AG04450 (cell line): ENCODE results near the gene CRTC3. TPM values are rescaled to one million over a fixed set of nuclear protein-coding genes. Genes with fewer than 3 reads are reported as not detected.

Experiments
- CTCF ChIA-PET: fragments of 300-600, 350-600 bp; formaldehyde crosslinking; extraction: SDS; loops from one replicate; lab custom pipeline; 2022; ENCODE audit warnings: antibody characterized with exemption, inconsistent platforms; lab: Charles Lee
- POLR2A ChIA-PET: fragments of 350-600 bp; formaldehyde crosslinking; extraction: SDS; loops from one replicate; lab custom pipeline; 2021; ENCODE audit warnings: antibody characterized with exemption, inconsistent platforms; lab: Yijun Ruan, JAX
- DNase-seq: peaks from one replicate; pipeline ENCODE4 v3.0.0-alpha.2; 2011; ENCODE audit warnings: low read depth, low spot score
- H3K27ac ChIP-seq: one replicate; pipeline ENCODE4 v1.5.1; 2012; ENCODE audit warnings: low read depth, low read length, control low read depth
- H3K27me3 ChIP-seq: one replicate; pipeline ENCODE4 v1.6.0; 2012; ENCODE audit warnings: low read length; ENCODE audit not compliant: control insufficient read depth, insufficient read depth
- H3K4me3 ChIP-seq: 2 replicates; pipeline ENCODE4 v1.5.1; 2011; ENCODE audit warnings: mild to moderate bottlenecking, low read depth, low read length, control low read depth
- H3K9me3 ChIP-seq: 2 replicates; pipeline ENCODE4 v1.5.1; 2012; ENCODE audit warnings: low read length; ENCODE audit not compliant: control insufficient read depth, insufficient read depth
- polyA minus RNA-seq: library from RNA; depleted of rRNA, polyadenylated mRNA; stranded (reverse); fragments of >200 nt; gene quantifications from 2 replicates; pipeline ENCODE4 v1.2.3, GENCODE V29; 2011; rRNA and poly(A)+ RNA removed
- polyA plus RNA-seq: library from polyadenylated mRNA; depleted of rRNA; stranded (reverse); fragments of >200 nt; gene quantifications from 2 replicates; pipeline ENCODE4 v1.2.3, GENCODE V29; 2011; rRNA removed
- TF ChIP-seq, protein P1 (sequence below): IDR thresholded peaks from 2 replicates; pipeline ENCODE4 v1.5.1; 2011; ENCODE audit warnings: low read depth, low read length, control low read depth, inconsistent platforms

The CRTC3 gene, protein sequence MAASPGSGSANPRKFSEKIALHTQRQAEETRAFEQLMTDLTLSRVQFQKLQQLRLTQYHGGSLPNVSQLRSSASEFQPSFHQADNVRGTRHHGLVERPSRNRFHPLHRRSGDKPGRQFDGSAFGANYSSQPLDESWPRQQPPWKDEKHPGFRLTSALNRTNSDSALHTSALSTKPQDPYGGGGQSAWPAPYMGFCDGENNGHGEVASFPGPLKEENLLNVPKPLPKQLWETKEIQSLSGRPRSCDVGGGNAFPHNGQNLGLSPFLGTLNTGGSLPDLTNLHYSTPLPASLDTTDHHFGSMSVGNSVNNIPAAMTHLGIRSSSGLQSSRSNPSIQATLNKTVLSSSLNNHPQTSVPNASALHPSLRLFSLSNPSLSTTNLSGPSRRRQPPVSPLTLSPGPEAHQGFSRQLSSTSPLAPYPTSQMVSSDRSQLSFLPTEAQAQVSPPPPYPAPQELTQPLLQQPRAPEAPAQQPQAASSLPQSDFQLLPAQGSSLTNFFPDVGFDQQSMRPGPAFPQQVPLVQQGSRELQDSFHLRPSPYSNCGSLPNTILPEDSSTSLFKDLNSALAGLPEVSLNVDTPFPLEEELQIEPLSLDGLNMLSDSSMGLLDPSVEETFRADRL
- 21.9 and 23.1 TPM in 2 replicates for polyA plus RNA-seq
- 29.7 and 31.5 TPM in 2 replicates for polyA minus RNA-seq

DNA sequence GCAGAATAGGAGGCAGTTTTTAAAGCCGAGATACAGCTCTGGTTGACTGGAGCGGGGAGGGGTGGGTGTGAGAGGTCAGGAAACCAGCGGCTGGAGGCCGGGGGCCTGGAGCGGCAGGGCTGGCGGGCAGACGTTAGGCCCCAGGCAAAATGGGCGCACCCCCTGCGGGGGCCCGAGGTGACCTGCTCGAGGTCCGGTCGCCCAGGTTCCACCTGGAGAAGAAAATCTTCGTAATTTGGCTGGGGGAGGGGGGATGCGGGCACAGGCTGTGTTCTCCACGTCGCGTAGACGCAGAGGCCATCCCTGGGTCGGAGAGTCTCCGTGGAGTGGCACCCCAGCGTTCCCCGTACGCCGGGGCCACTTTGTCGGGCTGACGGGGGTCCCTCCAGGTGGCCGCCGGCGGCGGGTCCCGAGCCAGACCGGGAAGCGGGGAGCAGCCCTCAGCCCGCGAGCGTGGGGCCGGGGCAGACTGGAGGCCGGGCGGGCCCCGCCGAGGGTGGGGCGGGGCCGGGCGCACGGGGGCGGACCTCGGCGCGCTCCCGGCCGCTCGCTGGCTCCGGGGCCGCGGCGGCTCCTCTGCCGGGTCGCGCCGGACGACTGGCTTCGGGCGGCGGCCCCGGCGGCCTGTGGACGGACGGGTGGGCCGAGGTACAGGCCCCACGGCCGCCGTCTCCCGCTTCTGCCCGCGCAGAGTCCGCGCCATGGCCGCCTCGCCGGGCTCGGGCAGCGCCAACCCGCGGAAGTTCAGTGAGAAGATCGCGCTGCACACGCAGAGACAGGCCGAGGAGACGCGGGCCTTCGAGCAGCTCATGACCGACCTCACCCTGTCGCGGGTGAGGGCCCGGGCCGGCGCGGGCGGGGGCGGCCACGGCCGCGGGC lies at the start of gene CRTC3:
Gene CRTC3 (plus strand): TSS at position 553 of the 879 bp plus-strand sequence. CDS start 149 bp downstream, at position 702.
- POLR2A ChIA-PET = interaction anchor here (1.0 to 1.7 kb wide), 3 partner anchors 9 to 62 kb away, joined by 4 to 5 read pairs (median 4); no protein-coding TSS in a partner anchor
- no peak for DNase-seq
- CTCF ChIA-PET = interaction anchor here (2.0 kb wide), 1 partner anchor 210 kb away, joined by 8 read pairs; no protein-coding TSS in a partner anchor

DNA sequence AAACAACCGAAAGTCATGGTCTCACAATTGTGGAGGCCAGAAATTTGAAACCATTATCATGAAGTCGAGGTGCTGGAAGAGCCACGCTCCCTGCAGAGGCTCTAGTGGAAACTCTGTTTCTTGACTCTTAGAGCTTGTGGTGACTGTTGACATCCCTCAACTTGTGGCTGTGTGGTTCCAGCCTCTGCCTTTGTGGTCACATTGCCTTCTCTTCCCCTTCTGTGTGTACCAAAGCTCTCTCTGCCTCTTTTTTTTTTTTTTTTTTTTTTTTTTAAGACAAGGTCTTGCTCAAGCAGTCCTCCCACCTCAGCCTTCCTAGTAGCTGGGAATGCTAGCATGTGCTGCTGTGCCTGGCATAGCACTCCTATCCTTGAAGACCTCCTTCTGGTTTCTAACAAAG lies 48.7 kb upstream of the CRTC3 start:
- Histone ChIP-seq H3K27me3 (no peaks in the 10 kb centered on the region), H3K27ac (no peak overlapping the region), H3K4me3 (no peak overlapping the region), H3K9me3 (no peaks in the 10 kb centered on the region)
- ChIA-PET CTCF (interaction anchor here (0.6 to 6.6 kb wide), 18 partner anchors 10 to 341 kb away, joined by 3 to 237 read pairs (median 12); no protein-coding TSS in a partner anchor), POLR2A (interaction anchor here (0.6 kb wide), 1 partner anchor 73 kb away, joined by 3 read pairs; no protein-coding TSS in a partner anchor)
- DNase-seq = no peak
- TF ChIP-seq, protein P1, sequence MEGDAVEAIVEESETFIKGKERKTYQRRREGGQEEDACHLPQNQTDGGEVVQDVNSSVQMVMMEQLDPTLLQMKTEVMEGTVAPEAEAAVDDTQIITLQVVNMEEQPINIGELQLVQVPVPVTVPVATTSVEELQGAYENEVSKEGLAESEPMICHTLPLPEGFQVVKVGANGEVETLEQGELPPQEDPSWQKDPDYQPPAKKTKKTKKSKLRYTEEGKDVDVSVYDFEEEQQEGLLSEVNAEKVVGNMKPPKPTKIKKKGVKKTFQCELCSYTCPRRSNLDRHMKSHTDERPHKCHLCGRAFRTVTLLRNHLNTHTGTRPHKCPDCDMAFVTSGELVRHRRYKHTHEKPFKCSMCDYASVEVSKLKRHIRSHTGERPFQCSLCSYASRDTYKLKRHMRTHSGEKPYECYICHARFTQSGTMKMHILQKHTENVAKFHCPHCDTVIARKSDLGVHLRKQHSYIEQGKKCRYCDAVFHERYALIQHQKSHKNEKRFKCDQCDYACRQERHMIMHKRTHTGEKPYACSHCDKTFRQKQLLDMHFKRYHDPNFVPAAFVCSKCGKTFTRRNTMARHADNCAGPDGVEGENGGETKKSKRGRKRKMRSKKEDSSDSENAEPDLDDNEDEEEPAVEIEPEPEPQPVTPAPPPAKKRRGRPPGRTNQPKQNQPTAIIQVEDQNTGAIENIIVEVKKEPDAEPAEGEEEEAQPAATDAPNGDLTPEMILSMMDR = no peak

More for the DNA sequence above, at the start of gene CRTC3:
- Histone ChIP-seq H3K27me3 (no peaks in the 10 kb centered on the region), H3K4me3 (peak within 1 kb of the TSS; percentile 77), H3K9me3 (no peaks in the 10 kb centered on the region; the same call in 1 of the 2 replicates), H3K27ac (peak within 1 kb of the TSS; percentile 31)
- TF ChIP-seq, protein P1 = no peak

DNA sequence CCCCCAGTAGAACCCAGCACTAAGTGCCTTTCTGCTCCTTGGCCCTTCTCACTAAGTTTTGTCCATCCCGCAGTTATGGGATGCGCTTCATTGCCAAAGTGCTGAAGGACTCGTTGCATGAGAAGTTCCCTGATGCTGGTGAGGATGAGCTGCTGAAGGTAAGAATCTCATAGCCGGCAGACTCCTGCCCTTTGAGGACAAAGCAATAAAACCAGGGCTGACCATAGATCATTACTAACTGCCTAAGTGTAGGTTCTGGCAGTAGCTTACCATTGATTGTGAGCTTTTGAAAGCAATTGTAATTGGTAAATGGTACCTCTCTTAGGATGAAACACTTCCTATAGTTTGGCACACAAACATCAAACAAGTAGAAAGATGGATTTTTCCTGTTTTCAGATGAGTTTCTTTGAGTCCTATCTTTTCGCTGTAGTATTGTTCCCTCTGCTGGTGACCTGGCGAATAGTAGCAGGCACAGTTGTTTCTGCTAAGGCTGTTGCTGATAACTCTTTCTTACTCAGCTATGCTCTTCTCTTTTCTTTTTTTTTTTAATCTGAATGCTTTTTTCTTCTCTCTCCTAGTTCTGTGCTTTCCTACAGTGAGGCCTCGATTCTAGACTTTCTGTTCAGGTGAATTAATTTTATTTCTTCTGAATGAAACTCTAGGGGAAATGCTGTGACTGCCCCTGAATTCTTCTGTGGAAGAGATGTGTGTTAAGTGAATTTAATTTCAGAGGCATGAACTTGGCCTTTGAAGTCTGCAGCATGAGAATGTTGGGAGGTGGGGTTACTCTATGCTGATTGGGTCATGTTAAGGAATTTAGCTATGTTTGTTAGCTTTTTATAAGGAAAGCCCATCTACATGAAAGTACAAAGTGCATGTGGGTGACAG lies 47.4 kb upstream of the CRTC3 start:
- Histone ChIP-seq H3K9me3 (no peaks in the 10 kb centered on the region), H3K27ac (no peak overlapping the region)
- CTCF ChIA-PET = interaction anchor here (0.6 to 6.6 kb wide), 51 partner anchors 8 to 450 kb away, joined by 3 to 237 read pairs (median 4); partner anchors contain the start of genes CIB1, GDPGP1, HDDC3 and TTLL13

DNA sequence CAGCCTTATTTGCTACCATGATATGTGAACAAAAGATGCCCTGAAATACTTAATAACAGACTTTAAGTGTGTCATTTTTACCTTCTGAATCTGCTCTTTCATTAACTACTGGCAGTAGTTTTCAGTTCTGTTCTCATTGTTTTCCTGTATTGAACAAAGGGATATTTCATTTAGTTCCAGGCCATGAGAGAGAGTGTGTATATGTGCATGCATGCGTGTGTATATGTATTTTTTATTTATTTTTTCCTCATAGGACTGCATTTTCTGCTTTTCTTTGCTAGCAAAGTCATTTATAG lies 46.8 kb upstream of the CRTC3 start:
- POLR2A ChIA-PET = no interaction called here
- Histone ChIP-seq H3K9me3 (no peaks in the 10 kb centered on the region), H3K27me3 (no peaks in the 10 kb centered on the region), H3K27ac (no peak overlapping the region), H3K4me3 (no peak overlapping the region)
- no peak for DNase-seq
- TF ChIP-seq, protein P1 = no peak
- CTCF ChIA-PET = interaction anchor here (0.6 to 6.6 kb wide), 34 partner anchors 8 to 450 kb away, joined by 3 to 237 read pairs (median 5); partner anchors contain the start of genes CIB1, GDPGP1, HDDC3 and TTLL13

More for the DNA sequence above, 47.4 kb upstream of the CRTC3 start:
- DNase-seq = peak; percentile 32
- POLR2A ChIA-PET = interaction anchor here (0.6 kb wide), 1 partner anchor 163 kb away, joined by 4 read pairs; no protein-coding TSS in a partner anchor
- Histone ChIP-seq H3K4me3 (no peak overlapping the region), H3K27me3 (no peaks in the 10 kb centered on the region)
- TF ChIP-seq, protein P1 = peak; percentile 88
